Left forelimb (tissue), 1 donor: ENCODE data around the gene CCT6B.

Source experiments
- DNase-seq: peaks from one replicate; pipeline ENCODE4 v3.0.0-alpha.2; 2018; ENCODE audit warnings: low spot score

CCT6B gene

DNA sequence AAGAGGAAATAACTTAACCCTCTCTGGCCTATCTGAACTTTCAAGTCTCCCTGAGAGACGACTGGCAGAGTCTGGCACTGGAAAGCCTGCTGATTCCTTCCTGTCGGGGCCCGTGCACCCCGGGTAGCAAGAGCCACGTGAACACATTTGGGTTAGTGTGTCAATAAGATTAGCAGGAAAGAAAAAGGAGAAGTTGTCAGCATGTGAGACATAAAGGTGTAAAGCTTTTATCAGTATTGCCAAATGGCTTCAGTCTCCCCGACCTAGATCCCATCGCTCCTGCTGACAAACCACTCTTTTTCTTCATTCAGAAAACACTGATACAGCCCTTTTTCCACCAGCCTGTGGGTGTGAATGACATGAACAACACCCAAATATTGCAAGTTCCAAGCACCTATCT, 74.4 kb downstream of the CCT6B start:
- no peak for DNase-seq

DNA sequence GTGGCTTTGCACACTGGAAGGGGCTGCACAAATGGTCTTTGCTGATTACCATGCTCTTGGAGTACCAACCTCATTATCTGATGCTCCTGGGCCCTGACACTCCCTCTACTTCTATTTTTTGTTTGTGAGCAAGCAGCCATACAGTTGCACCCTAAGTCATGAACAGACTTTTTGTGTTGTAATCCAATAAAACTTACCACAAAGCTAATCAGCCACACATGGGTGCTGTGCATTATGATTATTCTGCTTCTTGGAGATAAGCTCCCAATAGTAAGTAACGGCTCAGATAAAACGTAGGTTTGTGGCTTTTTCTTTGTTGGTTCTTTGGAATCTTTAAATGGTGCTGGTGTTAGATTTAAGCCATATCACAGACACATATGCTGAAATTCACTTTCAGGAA, 76.2 kb downstream of the CCT6B start:
- no peak for DNase-seq

DNA sequence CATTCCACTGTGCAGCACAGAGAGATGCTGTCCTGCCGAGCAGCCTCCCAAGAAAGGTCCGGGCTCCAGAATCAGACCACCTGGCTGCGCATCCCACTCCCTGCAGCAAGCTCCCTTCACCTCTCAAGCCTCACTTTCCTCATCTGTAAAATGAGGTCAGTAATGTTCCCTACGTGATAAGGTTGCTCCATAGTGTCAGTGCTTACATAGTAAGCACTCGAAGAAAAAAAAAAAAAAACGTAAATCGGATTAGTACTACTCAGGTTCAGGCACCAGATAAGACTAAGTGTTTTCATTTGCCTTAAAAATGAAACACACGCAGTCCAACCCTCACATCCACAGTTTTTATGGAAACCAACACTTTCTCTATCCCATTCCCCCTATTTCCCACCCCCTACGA, 76.7 kb downstream of the CCT6B start:
- DNase-seq: no peak

DNA sequence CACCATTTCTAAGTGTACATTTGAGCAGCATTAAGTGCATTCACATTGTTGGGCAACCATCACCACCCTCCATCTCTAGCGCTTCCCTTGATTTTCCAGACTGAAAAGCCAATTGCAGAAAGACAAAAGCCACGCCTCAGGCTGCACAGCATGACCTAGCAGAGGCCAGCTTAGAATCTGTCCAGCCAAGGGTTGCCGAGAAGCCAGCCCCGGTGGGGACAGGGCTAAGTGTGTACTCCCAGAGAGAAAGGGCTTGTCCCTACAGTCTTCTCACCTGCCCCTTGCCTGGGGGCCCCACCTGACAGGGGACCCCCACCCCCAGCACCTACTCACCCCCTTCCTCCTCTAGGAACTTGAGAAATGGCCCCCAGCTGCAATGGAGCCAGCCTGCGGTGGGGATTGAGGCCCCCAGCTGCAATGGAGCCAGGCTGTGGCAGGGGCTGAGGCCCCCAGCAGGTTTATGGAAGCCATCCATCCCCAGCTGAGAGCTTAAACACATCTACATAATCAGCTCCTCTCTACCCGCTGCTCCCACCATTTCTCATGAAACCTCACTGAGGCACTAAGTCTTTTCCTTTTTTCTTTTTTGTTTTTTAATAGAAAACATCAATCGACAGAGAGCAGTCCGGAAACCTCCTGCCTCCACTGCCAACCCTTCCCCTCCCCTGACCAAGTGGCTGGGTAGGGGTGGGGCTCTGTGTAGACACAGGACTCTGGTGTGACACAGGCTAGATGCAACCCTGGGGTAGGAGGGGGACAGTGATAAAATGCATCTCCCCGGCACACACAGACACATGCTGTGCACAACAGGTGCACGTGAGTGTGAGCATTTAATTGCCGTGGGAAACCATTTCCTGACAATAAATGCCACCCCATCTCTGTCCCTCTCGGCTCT, 77.9 kb downstream of the CCT6B start:
- no peak for DNase-seq

DNA sequence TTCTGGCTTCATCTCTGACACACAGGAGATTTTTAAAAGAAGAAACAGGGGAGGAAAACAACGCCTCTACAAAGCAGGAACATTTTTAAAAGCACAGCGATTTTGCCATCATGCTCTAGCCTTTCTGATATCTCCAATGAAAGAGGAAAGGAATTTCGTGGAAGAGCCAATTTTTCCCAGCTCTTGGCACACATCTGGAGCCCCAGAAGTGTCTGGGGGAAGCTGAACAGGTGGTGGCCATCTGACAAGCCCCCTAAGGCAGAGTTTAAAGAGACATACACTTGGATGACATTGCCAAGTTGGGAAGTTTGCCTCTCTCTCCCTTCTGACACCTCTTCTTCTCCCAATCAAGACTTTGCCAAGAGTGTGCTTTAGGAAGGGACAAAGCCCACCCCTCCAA, 82.1 kb downstream of the CCT6B start:
- DNase-seq: no peak
